Neural cell (in vitro differentiated cells): ENCODE data around the gene GCK. TPM values are rescaled to one million over a fixed set of nuclear protein-coding genes. Genes with fewer than 3 reads are reported as not detected.

Experiments used
- H2AFZ ChIP-seq: fragments of 200-600, 300-800 bp; sonication (generic), shearing (Covaris generic); 2 replicates; pipeline ENCODE4 v1.6.0; 2014; ENCODE audit warnings: low read depth, mild to moderate bottlenecking, antibody characterized with exemption, low read length, moderate library complexity
- H3F3A ChIP-seq: fragments of 200-600 bp; shearing (Covaris generic); 2 replicates; pipeline ENCODE4 v1.6.1; 2016; ENCODE audit warnings: mild to moderate bottlenecking, moderate library complexity, mixed read lengths, antibody characterized with exemption, low read length; ENCODE audit not compliant: insufficient read depth, poor library complexity, severe bottlenecking
- H3K27ac ChIP-seq: fragments of 200-600, 300-800 bp; sonication (generic), shearing (Covaris generic); 2 replicates; pipeline ENCODE4 v1.5.1; 2014; ENCODE audit warnings: mild to moderate bottlenecking, low read length, moderate library complexity
- H3K27me3 ChIP-seq: fragments of 300-800, 200-600 bp; sonication (generic), shearing (Covaris generic); 2 replicates; pipeline ENCODE4 v1.6.0; 2014; ENCODE audit warnings: mild to moderate bottlenecking, low read depth, low read length, moderate library complexity; ENCODE audit not compliant: insufficient read depth
- H3K36me3 ChIP-seq: fragments of 300-800, 200-600 bp; sonication (generic), shearing (Covaris generic); 2 replicates; pipeline ENCODE4 v1.5.1; 2014; ENCODE audit warnings: mild to moderate bottlenecking, antibody characterized with exemption, low read length, moderate library complexity; ENCODE audit not compliant: insufficient read depth
- H3K4me2 ChIP-seq: fragments of 300-800, 200-600 bp; sonication (generic), shearing (Covaris generic); 2 replicates; pipeline ENCODE4 v1.6.0; 2014; ENCODE audit warnings: mild to moderate bottlenecking, low read length
- H3K4me3 ChIP-seq: fragments of 300-800, 200-600 bp; sonication (generic), shearing (Covaris generic); 2 replicates; pipeline ENCODE4 v1.5.1; 2014; ENCODE audit warnings: mild to moderate bottlenecking, low read length, moderate library complexity
- H3K79me2 ChIP-seq: fragments of 200-600 bp; shearing (Covaris generic); replicated peaks from 2 replicates; pipeline ENCODE4 v1.6.0; 2014; ENCODE audit warnings: mild to moderate bottlenecking, low read length, moderate library complexity; ENCODE audit not compliant: insufficient read depth
- H3K9ac ChIP-seq: fragments of 300-800, 200-600 bp; sonication (generic), shearing (Covaris generic); 2 replicates; pipeline ENCODE4 v1.6.1; 2016; ENCODE audit warnings: mild to moderate bottlenecking, low read length, mixed read lengths
- H3K9me2 ChIP-seq: fragments of 200-600 bp; shearing (Covaris generic); 2 replicates; pipeline ENCODE4 v1.6.1; 2016; ENCODE audit warnings: mild to moderate bottlenecking, low read length, mixed read lengths; ENCODE audit not compliant: insufficient read depth
- H3K9me3 ChIP-seq: fragments of 200-600, 300-800 bp; sonication (generic), shearing (Covaris generic); 2 replicates; pipeline ENCODE4 v1.6.1; 2016; ENCODE audit warnings: mild to moderate bottlenecking, mixed run types, low read length, moderate library complexity, mixed read lengths
- H4K20me1 ChIP-seq: fragments of 200-600 bp; shearing (Covaris generic); 2 replicates; pipeline ENCODE4 v1.6.1; 2016; ENCODE audit warnings: mild to moderate bottlenecking, mixed run types; ENCODE audit not compliant: insufficient read depth
- EP300 ChIP-seq: fragments of 450-650 bp; conservative IDR thresholded peaks from 2 replicates; pipeline ENCODE4 v1.6.1; 2014; ENCODE audit warnings: antibody characterized with exemption, mild to moderate bottlenecking, moderate library complexity; ENCODE audit not compliant: poor library complexity, severe bottlenecking
- EZH2 ChIP-seq: fragments of 200-600, 300-800 bp; shearing (Covaris generic), sonication (generic); IDR thresholded peaks from 2 replicates; pipeline ENCODE4 v1.6.1; 2014; ENCODE audit warnings: antibody characterized with exemption, low read length, borderline replicate concordance, mild to moderate bottlenecking; ENCODE audit not compliant: insufficient read depth, poor library complexity, severe bottlenecking
- MXI1 ChIP-seq: fragments of 450-650 bp; conservative IDR thresholded peaks from 2 replicates; pipeline ENCODE4 v1.6.1; 2014; ENCODE audit warnings: antibody characterized with exemption, mild to moderate bottlenecking; ENCODE audit not compliant: poor library complexity, severe bottlenecking
- POLR2AphosphoS5 ChIP-seq: IDR thresholded peaks from 2 replicates; pipeline ENCODE4 v1.6.1; 2012
- RAD21 ChIP-seq: fragments of 450-650 bp; conservative IDR thresholded peaks from 2 replicates; pipeline ENCODE4 v1.6.1; 2014; ENCODE audit warnings: antibody characterized with exemption, mild to moderate bottlenecking, moderate library complexity
- SMC3 ChIP-seq: fragments of 450-650 bp; conservative IDR thresholded peaks from 2 replicates; pipeline ENCODE4 v1.6.1; 2014; ENCODE audit warnings: antibody characterized with exemption, mild to moderate bottlenecking, moderate library complexity; ENCODE audit not compliant: poor library complexity
- TAF1 ChIP-seq: IDR thresholded peaks from 2 replicates; pipeline ENCODE4 v1.6.1; 2012; ENCODE audit warnings: low read depth
- polyA plus RNA-seq: library from polyadenylated mRNA; depleted of rRNA; stranded (reverse); fragments of >200 nt; gene quantifications from 2 replicates; pipeline ENCODE4 v1.2.3, GENCODE V29; 2014
- TF ChIP-seq, protein P1 (sequence below): fragments of 450-650 bp; IDR thresholded peaks from 2 replicates; pipeline ENCODE4 v1.5.1; 2014; ENCODE audit warnings: antibody characterized with exemption, mild to moderate bottlenecking, moderate library complexity; ENCODE audit not compliant: poor library complexity, severe bottlenecking
- TF ChIP-seq, protein P2 (sequence below): IDR thresholded peaks from 2 replicates; pipeline ENCODE4 v1.6.1; 2012; ENCODE audit warnings: borderline replicate concordance

The GCK gene
- polyA plus RNA-seq, 1 donor from 2014 or later = 7.4 TPM

DNA sequence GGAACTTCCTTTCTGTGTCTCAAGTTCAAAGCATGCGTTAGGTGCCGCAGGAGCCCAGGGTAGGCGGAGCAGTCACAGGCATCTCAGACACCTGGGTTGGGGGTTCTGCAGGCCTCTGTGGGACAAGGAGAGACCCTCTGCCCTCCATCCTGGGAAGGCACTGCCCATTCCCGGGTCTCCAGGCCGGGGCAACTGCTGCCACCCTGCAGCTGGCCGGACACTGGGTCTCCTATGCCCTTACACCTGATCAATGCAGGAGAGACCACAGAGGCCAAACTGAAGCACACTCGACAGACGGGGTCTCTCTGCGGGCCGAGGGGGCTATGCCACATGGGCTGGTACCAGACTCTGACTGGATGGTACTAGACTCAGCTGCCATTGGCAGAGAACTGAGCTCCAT is 48.5 kb upstream of the GCK start:
- TF ChIP-seq EZH2 (no peak), SMC3 (no peak), RAD21 (no peak), MXI1 (no peak), TAF1 (no peak), EP300 (no peak)
- TF ChIP-seq, protein P1, sequence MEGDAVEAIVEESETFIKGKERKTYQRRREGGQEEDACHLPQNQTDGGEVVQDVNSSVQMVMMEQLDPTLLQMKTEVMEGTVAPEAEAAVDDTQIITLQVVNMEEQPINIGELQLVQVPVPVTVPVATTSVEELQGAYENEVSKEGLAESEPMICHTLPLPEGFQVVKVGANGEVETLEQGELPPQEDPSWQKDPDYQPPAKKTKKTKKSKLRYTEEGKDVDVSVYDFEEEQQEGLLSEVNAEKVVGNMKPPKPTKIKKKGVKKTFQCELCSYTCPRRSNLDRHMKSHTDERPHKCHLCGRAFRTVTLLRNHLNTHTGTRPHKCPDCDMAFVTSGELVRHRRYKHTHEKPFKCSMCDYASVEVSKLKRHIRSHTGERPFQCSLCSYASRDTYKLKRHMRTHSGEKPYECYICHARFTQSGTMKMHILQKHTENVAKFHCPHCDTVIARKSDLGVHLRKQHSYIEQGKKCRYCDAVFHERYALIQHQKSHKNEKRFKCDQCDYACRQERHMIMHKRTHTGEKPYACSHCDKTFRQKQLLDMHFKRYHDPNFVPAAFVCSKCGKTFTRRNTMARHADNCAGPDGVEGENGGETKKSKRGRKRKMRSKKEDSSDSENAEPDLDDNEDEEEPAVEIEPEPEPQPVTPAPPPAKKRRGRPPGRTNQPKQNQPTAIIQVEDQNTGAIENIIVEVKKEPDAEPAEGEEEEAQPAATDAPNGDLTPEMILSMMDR = no peak
- TF ChIP-seq, protein P2, sequence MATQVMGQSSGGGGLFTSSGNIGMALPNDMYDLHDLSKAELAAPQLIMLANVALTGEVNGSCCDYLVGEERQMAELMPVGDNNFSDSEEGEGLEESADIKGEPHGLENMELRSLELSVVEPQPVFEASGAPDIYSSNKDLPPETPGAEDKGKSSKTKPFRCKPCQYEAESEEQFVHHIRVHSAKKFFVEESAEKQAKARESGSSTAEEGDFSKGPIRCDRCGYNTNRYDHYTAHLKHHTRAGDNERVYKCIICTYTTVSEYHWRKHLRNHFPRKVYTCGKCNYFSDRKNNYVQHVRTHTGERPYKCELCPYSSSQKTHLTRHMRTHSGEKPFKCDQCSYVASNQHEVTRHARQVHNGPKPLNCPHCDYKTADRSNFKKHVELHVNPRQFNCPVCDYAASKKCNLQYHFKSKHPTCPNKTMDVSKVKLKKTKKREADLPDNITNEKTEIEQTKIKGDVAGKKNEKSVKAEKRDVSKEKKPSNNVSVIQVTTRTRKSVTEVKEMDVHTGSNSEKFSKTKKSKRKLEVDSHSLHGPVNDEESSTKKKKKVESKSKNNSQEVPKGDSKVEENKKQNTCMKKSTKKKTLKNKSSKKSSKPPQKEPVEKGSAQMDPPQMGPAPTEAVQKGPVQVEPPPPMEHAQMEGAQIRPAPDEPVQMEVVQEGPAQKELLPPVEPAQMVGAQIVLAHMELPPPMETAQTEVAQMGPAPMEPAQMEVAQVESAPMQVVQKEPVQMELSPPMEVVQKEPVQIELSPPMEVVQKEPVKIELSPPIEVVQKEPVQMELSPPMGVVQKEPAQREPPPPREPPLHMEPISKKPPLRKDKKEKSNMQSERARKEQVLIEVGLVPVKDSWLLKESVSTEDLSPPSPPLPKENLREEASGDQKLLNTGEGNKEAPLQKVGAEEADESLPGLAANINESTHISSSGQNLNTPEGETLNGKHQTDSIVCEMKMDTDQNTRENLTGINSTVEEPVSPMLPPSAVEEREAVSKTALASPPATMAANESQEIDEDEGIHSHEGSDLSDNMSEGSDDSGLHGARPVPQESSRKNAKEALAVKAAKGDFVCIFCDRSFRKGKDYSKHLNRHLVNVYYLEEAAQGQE = no peak
- H3F3A ChIP-seq = no peaks in the 10 kb centered on the region
- no peak overlapping the region for H2AFZ ChIP-seq
- H3K4me3 ChIP-seq = no peak overlapping the region
- H3K27me3 ChIP-seq = no peaks in the 10 kb centered on the region
- H4K20me1 ChIP-seq = no peaks in the 10 kb centered on the region
- no peaks in the 10 kb centered on the region for H3K79me2 ChIP-seq
- no peak overlapping the region for H3K9ac ChIP-seq
- no peaks in the 10 kb centered on the region for H3K36me3 ChIP-seq
- no peaks in the 10 kb centered on the region for H3K9me3 ChIP-seq
- H3K4me2 ChIP-seq = no peak overlapping the region
- H3K27ac ChIP-seq = no peak overlapping the region
- no peaks in the 10 kb centered on the region for H3K9me2 ChIP-seq

DNA sequence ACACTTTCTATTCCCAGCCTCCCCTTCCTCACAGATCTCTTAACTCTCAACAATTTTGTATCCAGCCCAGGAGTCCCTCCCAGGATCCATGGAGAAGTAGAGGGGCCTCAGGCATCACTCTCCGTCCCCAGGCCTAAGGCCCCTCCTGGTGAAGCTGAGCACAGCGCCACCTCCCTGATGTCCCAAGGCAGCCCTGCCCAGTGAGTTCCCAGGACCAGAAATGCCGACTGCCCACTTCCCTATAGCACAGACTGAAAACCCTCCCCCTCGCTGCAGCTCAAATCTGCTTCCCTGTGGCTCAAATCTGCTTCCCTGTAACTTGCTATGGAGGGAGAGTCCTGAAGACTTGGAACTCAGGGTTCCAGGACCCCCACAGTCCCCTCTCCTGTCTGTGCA is 47.1 kb upstream of the GCK start:
- H3K4me2 ChIP-seq = no peak overlapping the region
- no peak overlapping the region for H3K9ac ChIP-seq
- H3K27ac ChIP-seq = no peak overlapping the region
- no peaks in the 10 kb centered on the region for H3K79me2 ChIP-seq
- TF ChIP-seq SMC3 (no peak), RAD21 (no peak), POLR2AphosphoS5 (no peak), EP300 (no peak), TAF1 (no peak), MXI1 (no peak), EZH2 (no peak)
- TF ChIP-seq, protein P2 = no peak
- TF ChIP-seq, protein P1 = no peak
- no peaks in the 10 kb centered on the region for H4K20me1 ChIP-seq
- H3K27me3 ChIP-seq = no peaks in the 10 kb centered on the region
- H3K4me3 ChIP-seq = no peak overlapping the region
- H3F3A ChIP-seq = no peaks in the 10 kb centered on the region
- no peaks in the 10 kb centered on the region for H3K9me3 ChIP-seq
- no peaks in the 10 kb centered on the region for H3K36me3 ChIP-seq
- no peaks in the 10 kb centered on the region for H3K9me2 ChIP-seq
- no peak overlapping the region for H2AFZ ChIP-seq
